Common myeloid progenitor, CD34-positive (primary cell): ENCODE measurements around the gene ITGA2.

Experiments
- CTCF ChIA-PET: fragments of 350-600 bp; sonication (Branson Sonifier 250); formaldehyde crosslinking; loops from one replicate; lab custom pipeline; 2021; ENCODE audit warnings: antibody characterized with exemption; lab: Charles Lee
- POLR2A ChIA-PET: fragments of 350-600 bp; sonication (Branson Sonifier 250); formaldehyde crosslinking; loops from one replicate; lab custom pipeline; 2021; ENCODE audit warnings: antibody characterized with exemption; lab: Charles Lee
- DNase-seq, 3 donors: peaks; one replicate each; pipeline versions ENCODE4 v3.0.0 to v3.0.0-alpha.2; 2013
- H3K27ac ChIP-seq, 2 experiments: 1 replicate in 1 of 2; 2 replicates in 1 of 2; pipeline ENCODE4 v1.7.0; 2013; ENCODE audit warnings: inconsistent platforms in 2 of 2, low read length in 2 of 2, mild to moderate bottlenecking in 2 of 2, low read depth in 1 of 2, moderate library complexity in 1 of 2; ENCODE audit not compliant: severe bottlenecking in 2 of 2, insufficient read depth in 1 of 2, poor library complexity in 1 of 2
- H3K27me3 ChIP-seq, 5 experiments: replicated peaks in 2 of 5; 1 replicate in 3 of 5; 2 replicates in 2 of 5; pipeline versions ENCODE4 v1.6.1 to v1.7.0; 2013; ENCODE audit warnings: low read length in 4 of 5, mild to moderate bottlenecking in 2 of 5, moderate library complexity in 2 of 5, inconsistent platforms in 1 of 5; ENCODE audit not compliant: insufficient read depth in 5 of 5, control insufficient read depth in 4 of 5
- H3K36me3 ChIP-seq, 4 experiments: 1 replicate in 2 of 4; 2 replicates in 2 of 4; pipeline versions ENCODE4 v1.6.1 to v1.7.0; 2013; ENCODE audit warnings: low read length in 3 of 4, control low read depth in 1 of 4, mild to moderate bottlenecking in 1 of 4; ENCODE audit not compliant: control insufficient read depth in 4 of 4, insufficient read depth in 4 of 4
- H3K4me1 ChIP-seq, 4 experiments: 1 replicate in 3 of 4; 2 replicates in 1 of 4; pipeline versions ENCODE4 v1.6.1 to v1.7.1; 2013; ENCODE audit warnings: low read length in 3 of 4, mild to moderate bottlenecking in 3 of 4, control low read depth in 1 of 4, inconsistent platforms in 1 of 4, moderate library complexity in 1 of 4; ENCODE audit not compliant: control insufficient read depth in 4 of 4, insufficient read depth in 4 of 4; ENCODE audit errors: control extremely low read depth in 1 of 4
- H3K4me3 ChIP-seq, 7 experiments: 1 replicate in 4 of 7; 2 replicates in 3 of 7; pipeline versions ENCODE4 v1.5.1 to v1.7.0; 2013; ENCODE audit warnings: mild to moderate bottlenecking in 7 of 7, low read length in 6 of 7, moderate library complexity in 6 of 7, inconsistent platforms in 2 of 7, low read depth in 2 of 7, control low read depth in 1 of 7; ENCODE audit not compliant: insufficient read depth in 4 of 7, control insufficient read depth in 1 of 7; ENCODE audit errors: extremely low read depth in 1 of 7
- H3K9me3 ChIP-seq, 5 experiments: 1 replicate in 4 of 5; 2 replicates in 1 of 5; pipeline versions ENCODE4 v1.6.1 to v1.7.1; 2013; ENCODE audit warnings: low read length in 4 of 5, mild to moderate bottlenecking in 2 of 5, inconsistent platforms in 1 of 5, low read depth in 1 of 5, moderate library complexity in 1 of 5; ENCODE audit not compliant: control insufficient read depth in 4 of 5, insufficient read depth in 2 of 5; ENCODE audit errors: control extremely low read depth in 1 of 5
- WGBS: methylation state at CpG from one replicate; pipeline ENCODE4 v1.1.5; 2013; ENCODE audit not compliant: insufficient coverage; 5-methylcytosine and 5-hydroxymethylcytosine counted together

The ITGA2 gene

DNA sequence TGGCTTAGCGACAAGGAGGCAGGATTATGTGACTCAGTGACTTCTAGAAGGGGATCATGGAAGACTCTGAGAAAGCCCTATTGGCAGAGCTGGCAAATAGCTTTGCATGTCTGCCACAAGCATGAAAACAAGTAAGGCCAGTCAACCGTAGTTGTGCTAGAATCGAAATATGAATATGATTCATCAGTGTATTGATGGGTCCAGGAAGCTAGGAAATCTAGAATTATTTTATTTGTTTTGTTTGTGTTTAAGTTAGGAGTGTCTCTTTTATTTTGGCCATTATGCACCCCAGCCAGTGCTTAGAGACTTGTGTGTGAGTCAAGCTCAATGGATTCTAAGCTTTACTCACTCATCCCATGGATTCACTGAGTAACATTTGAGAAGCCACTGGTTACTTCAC lies 3.8 kb upstream of the ITGA2 start:
- ChIA-PET CTCF (interaction anchor here (1.1 kb wide), 1 partner anchor 37 kb away, joined by 5 read pairs; no protein-coding TSS in a partner anchor), POLR2A (no interaction called here)
- Histone ChIP-seq H3K9me3 (no peaks in the 10 kb centered on the region), H3K4me1 (peaks cover 0 to 24% (median 15%) of the 10 kb centered on the region in 4 experiments), H3K27ac (no peak overlapping the region), H3K36me3 (no peaks in the 10 kb centered on the region), H3K27me3 (peaks cover 0 to 15% (median 5%) of the 10 kb centered on the region in 5 experiments), H3K4me3 (no peak overlapping the region)
- WGBS, result 100% methylated on average over 3 of the region's 3 CpGs
- DNase-seq, result no peak

DNA sequence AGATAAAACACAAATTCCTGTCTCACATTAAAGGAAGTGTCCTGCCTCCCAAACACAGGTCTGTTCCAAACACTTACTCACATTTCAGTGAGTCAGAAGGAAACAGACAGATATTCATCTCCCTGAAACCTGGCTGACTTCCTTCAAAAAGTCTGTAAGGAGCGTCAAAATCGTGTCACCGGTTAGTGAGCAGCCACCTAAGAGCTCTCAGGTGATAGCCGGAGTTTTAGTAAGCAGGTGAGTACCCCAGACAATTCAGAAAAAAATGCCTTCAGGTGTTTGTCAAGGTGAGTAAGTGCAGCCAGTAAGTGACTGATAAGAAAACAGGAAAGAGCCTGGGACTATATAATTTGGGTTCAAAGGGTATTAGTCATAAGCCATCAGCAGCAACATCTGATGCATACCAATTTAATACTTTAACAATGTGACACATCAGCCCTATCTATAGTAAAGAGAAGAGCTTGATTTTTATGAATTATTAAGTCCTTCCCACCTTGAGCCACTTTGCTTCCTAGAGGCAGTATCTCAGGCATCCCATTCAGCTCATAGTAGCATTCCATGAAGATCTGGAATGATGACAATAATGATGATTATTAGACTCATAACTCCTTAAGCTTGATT lies 1.3 kb upstream of the ITGA2 start:
- peaks cover 0 to 27% (median 15%) of the 10 kb centered on the region in 4 experiments for H3K4me1 ChIP-seq
- CTCF ChIA-PET, result interaction anchor here (1.0 to 1.6 kb wide), 4 partner anchors 25 to 42 kb away, joined by 3 to 5 read pairs (median 4); no protein-coding TSS in a partner anchor
- no peak overlapping the region for H3K4me3 ChIP-seq
- 60% methylated on average over 4 of the region's 4 CpGs for WGBS
- H3K36me3 ChIP-seq, result no peaks in the 10 kb centered on the region
- H3K27me3 ChIP-seq, result peaks cover 0 to 13% (median 5%) of the 10 kb centered on the region in 5 experiments
- no peaks in the 10 kb centered on the region for H3K9me3 ChIP-seq
- POLR2A ChIA-PET, result no interaction called here
- DNase-seq, result peak in 2 of 3 donors; percentile 39 to 55
- no peak overlapping the region for H3K27ac ChIP-seq

DNA sequence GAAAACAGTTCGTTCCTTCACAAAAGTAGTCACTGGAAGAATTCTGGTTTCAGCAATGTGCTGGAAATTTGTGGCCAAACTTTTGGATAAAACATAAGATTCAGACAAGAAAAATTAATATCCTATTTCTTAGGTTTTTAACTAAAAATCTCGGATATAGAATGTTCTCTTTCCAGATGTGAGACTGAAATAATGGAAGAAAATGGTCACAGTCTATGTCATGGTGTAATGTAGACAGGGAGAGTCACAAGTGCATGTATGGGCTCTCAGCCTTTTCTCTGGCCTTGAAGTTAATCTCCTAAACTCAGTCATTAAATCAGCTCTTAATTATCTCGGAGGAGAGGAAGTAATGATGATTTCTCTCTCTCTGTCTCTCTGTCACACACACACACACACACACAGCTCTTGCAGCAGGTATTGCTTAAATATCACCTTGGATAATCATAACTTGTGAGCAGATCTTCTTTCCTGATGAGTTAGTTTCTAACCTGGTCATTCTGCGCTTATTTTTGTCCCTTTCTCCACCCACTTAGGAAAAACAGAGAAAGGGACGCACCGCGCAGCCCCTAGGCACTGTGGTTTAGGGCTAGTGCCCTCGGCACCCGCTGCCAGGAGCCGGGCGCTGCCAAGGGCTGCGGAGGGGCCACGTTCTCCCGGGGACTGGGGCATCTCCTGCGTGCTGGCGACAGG lies 672 bp upstream of the ITGA2 start:
- H3K36me3 ChIP-seq, result no peaks in the 10 kb centered on the region
- 2% methylated on average over 13 of the region's 16 CpGs for WGBS
- peak; percentile 9 to 44 (median 32) for DNase-seq
- ChIA-PET POLR2A (no interaction called here), CTCF (interaction anchor here (1.0 to 1.6 kb wide), 6 partner anchors 17 to 43 kb away, joined by 3 to 5 read pairs (median 4); no protein-coding TSS in a partner anchor)
- no peak overlapping the region for H3K27ac ChIP-seq
- peak overlapping the region; percentile 46 to 82 (median 76) for H3K4me3 ChIP-seq
- peaks cover 0 to 13% (median 5%) of the 10 kb centered on the region in 5 experiments for H3K27me3 ChIP-seq
- H3K4me1 ChIP-seq, result peaks cover 0 to 27% (median 15%) of the 10 kb centered on the region in 4 experiments
- no peaks in the 10 kb centered on the region for H3K9me3 ChIP-seq

DNA sequence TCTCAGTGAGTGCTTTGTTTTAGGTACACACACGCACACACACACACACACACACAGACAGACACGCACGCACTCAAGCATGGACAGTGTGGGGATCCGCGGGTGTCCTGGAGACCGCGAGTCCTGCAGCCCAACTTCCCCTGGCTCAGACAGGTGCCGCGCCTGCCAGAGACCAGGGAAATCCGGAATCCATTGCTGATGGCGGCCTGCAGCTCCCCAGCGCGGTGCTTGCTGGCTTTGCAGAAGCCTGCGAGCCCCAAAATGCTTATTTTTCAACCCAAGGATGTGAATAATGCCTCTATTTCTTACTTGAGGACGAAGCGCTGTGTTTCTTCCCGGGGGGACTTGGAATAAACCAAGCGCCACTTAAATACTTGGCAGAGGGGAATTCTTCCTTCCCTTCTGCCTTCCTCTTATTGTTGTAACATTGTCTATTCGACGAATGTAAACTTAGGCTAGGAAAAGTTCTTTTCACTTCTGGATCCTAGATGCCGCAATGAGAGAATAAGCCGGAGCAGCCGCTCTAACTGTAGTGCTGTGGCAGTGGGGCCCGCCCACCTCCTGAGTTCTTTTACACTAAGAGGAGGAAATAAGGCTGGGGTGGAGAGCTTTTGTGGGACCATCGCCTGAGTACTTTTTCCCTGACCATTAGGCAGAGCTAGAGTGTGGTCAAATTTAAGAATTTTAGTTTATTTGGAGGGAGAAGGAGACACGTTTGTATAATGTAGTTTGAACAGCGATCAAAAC lies 802 bp downstream of the ITGA2 start:
- CTCF ChIA-PET, result interaction anchor here (0.6 to 1.4 kb wide), 10 partner anchors 11 to 107 kb away, joined by 3 to 5 read pairs (median 4); no protein-coding TSS in a partner anchor

DNA sequence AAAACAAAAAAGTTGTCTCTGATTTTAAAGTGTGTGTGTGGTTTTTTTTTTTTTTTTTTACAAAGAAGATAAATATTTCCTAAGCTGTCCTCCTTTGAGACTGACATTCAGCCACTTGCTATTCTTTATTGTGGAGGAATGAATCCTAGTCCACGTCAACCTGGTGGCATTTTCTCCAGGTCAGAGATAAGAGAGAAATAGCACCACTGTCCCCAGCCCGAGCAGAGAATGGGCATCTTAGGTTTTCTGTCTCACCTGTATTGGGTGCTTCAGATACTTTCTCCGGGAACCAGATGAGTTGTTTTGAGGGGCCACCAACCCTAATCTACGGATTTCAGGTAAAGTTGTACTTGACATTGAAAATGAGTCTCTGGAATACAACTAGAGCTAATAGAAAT lies 1.4 kb downstream of the ITGA2 start:
- Histone ChIP-seq H3K9me3 (no peaks in the 10 kb centered on the region), H3K27me3 (peaks cover 0 to 13% (median 5%) of the 10 kb centered on the region in 5 experiments), H3K36me3 (no peaks in the 10 kb centered on the region), H3K4me3 (peak overlapping the region in 3 of 7 experiments; percentile 79 to 82 (median 82)), H3K4me1 (peaks cover 0 to 27% (median 15%) of the 10 kb centered on the region in 4 experiments), H3K27ac (no peak overlapping the region)
- DNase-seq, result no peak
- ChIA-PET CTCF (interaction anchor here (1.0 to 1.4 kb wide), 7 partner anchors 11 to 107 kb away, joined by 3 to 5 read pairs (median 4); no protein-coding TSS in a partner anchor), POLR2A (no interaction called here)
- WGBS, result 100% methylated on average over 1 of the region's 4 CpGs

More for the DNA sequence above, 802 bp downstream of the ITGA2 start:
- H3K36me3 ChIP-seq, result no peaks in the 10 kb centered on the region
- under 1% methylated on average over 19 of the region's 27 CpGs for WGBS
- H3K27ac ChIP-seq, result no peak overlapping the region
- H3K9me3 ChIP-seq, result no peaks in the 10 kb centered on the region
- peak; percentile 51 to 83 (median 71) for DNase-seq
- H3K27me3 ChIP-seq, result peaks cover 0 to 13% (median 5%) of the 10 kb centered on the region in 5 experiments
- H3K4me3 ChIP-seq, result peak overlapping the region; percentile 46 to 82 (median 76)
- peaks cover 0 to 27% (median 15%) of the 10 kb centered on the region in 4 experiments for H3K4me1 ChIP-seq
- POLR2A ChIA-PET, result interaction anchor here (0.7 kb wide), 1 partner anchor 179 kb away, joined by 3 read pairs; no protein-coding TSS in a partner anchor

DNA sequence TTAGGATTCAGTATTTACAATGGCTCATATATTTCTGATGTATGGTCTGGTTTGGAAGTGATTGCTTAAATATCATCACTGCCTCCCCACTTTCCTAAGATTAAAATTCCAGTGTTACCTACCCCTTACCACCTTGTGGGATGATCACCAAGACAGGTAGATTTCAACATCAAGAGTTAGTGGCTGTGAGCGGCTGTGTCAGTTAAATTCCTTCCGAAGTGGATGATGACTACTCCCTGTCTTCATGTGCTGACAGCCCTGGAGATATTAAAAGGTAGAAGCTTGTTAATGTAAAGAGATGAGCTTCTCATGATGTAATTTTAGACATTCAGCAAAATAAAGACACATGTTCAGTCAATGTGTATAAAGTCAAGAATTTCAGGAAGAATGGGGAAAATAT lies 4.2 kb downstream of the ITGA2 start:
- ChIA-PET POLR2A (no interaction called here), CTCF (interaction anchor here (0.6 to 1.1 kb wide), 2 partner anchors 45 to 1243 kb away, joined by 4 read pairs; no protein-coding TSS in a partner anchor)
- H3K36me3 ChIP-seq, result no peaks in the 10 kb centered on the region
- H3K27ac ChIP-seq, result no peak overlapping the region
- no peak overlapping the region for H3K4me3 ChIP-seq
- no peaks in the 10 kb centered on the region for H3K9me3 ChIP-seq
- peaks cover 0 to 21% (median 15%) of the 10 kb centered on the region in 4 experiments for H3K4me1 ChIP-seq
- peaks cover 0 to 6% (median 0%) of the 10 kb centered on the region in 5 experiments for H3K27me3 ChIP-seq
- no CpG with 5 or more reads among the region's 2 CpGs for WGBS
- no peak for DNase-seq
